ENCODE data around the gene HAPLN3. TPM values are rescaled to one million over a fixed set of nuclear protein-coding genes. Genes with fewer than 3 reads are reported as not detected.
"Not testable (repeated sequence)": the region's sequence is repeated elsewhere in the genome, so short reads cannot be mapped to it uniquely, and the experiment has no call there.

The HAPLN3 gene
- total RNA-seq (10 to 100 TPM; 90.1 to 91.9 TPM), polyA plus RNA-seq (10 to 100 TPM; 19.2 to 35.1 (median 31.1) TPM), total RNA-seq (60.6 to 151 (median 89.3) reads per million in 6 experiments)

- Mint-ChIP-seq H3K4me3 (peak within 1 kb of the TSS; percentile 77 to 97 (median 92)), H3K36me3 (peaks cover 0 to 19% (median 5%) of the 10 kb centered on the region in 3 donors), H3K4me1 (peaks cover 17 to 47% (median 35%) of the 10 kb centered on the region in 4 donors), H3K27me3 (peaks cover 0 to 3% (median 0%) of the 10 kb centered on the region in 5 donors), H3K9me3 (no peaks in the 10 kb centered on the region), H3K27ac (peak within 1 kb of the TSS; percentile 78 to 96 (median 91))
- POLR2A ChIA-PET = interaction anchor here (0.6 to 2.5 kb wide), 8 partner anchors 9 to 277 kb away, joined by 3 to 30 read pairs (median 4); no protein-coding TSS in a partner anchor
- DNase-seq (peak; percentile 18 to 71 (median 42)), ATAC-seq (peak; percentile 40 to 45)
Observed at GRCh38 chr15:88894819-88895767, at the start of gene HAPLN3. Gene HAPLN3, minus strand, starts transcription at chr15:88895544. Its CDS starts 8,246 bp downstream, at chr15:88887298.

GRCh38 chr15:88940110-88940675 is 44.8 kb upstream of the HAPLN3 start:
- Mint-ChIP-seq H3K36me3 (peaks cover 0 to 1% (median 0%) of the 10 kb centered on the region in 3 donors), H3K4me1 (peaks cover 0 to 2% (median 0%) of the 10 kb centered on the region in 4 donors), H3K4me3 (no peak overlapping the region), H3K27ac (no peak overlapping the region), H3K9me3 (peaks cover 0 to under 1% (median 0%) of the 10 kb centered on the region in 9 donors), H3K27me3 (peaks cover 0 to 3% (median 2%) of the 10 kb centered on the region in 5 donors)
- ATAC-seq = no peak
- POLR2A ChIA-PET = no interaction called here
- no peak for DNase-seq

DNA sequence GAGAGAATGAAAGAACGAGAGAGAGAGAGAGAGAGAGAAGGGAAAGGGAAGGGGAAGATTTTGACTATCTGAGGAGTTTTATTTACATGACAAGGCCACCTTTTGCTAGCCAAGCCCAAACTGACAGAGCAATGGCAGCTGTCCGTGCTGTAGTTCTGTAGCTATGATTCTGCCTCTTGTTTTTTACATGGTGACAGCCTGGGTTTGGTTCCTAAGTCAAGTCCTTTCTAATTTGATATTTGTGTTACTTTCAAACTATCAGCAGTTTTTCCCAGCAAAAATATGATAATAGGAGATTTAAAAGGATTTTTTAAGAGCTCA is 44.1 kb upstream of the HAPLN3 start:
- Mint-ChIP-seq H3K27ac (no peak overlapping the region), H3K36me3 (peaks cover 0 to 8% (median under 1%) of the 10 kb centered on the region in 3 donors), H3K4me1 (peaks cover 0 to 2% (median 0%) of the 10 kb centered on the region in 4 donors), H3K27me3 (peaks cover 0 to 4% (median 2%) of the 10 kb centered on the region in 5 donors), H3K9me3 (peaks cover 0 to 7% (median 0%) of the 10 kb centered on the region in 9 donors), H3K4me3 (no peak overlapping the region)
- ATAC-seq (no peak), DNase-seq (no peak)
- POLR2A ChIA-PET = no interaction called here

DNA sequence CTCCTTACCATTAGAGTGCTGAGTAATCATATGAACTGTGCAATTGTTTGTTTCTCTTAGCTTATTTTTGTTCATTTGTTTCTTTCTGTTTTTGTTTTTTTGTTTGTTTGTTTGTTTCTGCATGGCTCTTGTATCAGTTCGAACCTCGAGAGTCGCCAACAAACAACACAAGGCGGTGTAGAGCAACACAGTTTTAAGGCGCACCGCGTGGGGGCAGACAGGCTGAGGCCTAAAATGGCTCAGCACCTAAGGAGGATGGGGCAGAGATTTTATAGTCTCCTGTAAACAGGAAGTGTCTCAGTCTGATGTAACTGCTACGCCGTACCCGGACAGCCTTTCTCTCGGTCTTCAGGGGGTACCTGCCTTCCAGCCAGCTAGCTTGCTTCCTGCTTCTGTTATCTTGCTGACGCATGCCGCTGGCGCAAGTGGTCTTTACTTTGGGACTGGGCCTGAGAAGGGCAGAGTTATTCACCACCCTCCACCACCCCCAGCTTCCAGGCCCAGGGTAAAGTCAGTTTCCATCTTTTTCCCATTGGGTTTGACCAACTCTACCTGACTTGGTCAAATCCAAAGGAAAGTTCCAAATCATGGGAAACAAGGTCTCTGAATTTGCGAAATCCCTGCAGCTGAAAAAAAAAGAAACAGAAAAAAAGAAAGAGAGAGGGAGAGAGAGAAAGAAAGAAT is 43.6 kb upstream of the HAPLN3 start:
- Mint-ChIP-seq H3K4me1 (peaks cover 0 to 2% (median 0%) of the 10 kb centered on the region in 4 donors), H3K27me3 (peaks cover 0 to 4% (median 2%) of the 10 kb centered on the region in 5 donors), H3K27ac (no peak overlapping the region), H3K4me3 (no peak overlapping the region), H3K9me3 (peaks cover 0 to 11% (median 0%) of the 10 kb centered on the region in 9 donors), H3K36me3 (peaks cover 0 to 8% (median 5%) of the 10 kb centered on the region in 3 donors)
- DNase-seq (no peak), ATAC-seq (no peak)
- POLR2A ChIA-PET = interaction anchor here (0.6 kb wide), 1 partner anchor 23 kb away, joined by 4 read pairs; no protein-coding TSS in a partner anchor

DNA sequence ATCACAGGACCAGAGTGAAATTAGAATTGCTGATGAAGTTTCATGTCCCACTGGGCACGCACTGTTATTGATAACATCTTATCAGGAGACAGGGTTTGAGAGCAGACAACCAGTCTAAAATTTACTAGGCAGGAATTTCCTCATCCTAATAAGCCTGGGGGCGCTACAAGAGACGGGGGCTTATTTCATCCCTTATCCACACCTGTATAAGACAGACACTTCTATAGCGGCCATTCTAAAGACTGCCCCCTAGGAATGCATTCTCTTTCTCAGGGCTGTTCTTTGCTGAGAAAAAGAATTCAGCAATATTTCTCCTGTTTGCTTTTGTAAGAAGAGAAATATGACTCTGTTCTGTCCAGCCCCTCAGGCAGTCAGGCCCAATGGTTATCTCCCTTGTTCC is 39.1 kb upstream of the HAPLN3 start:
- H3K4me1 Mint-ChIP-seq, H3K36me3 Mint-ChIP-seq, H3K4me3 Mint-ChIP-seq, DNase-seq, H3K27ac Mint-ChIP-seq, POLR2A ChIA-PET, ATAC-seq: not testable (repeated sequence)
- Mint-ChIP-seq H3K9me3 (peaks cover 0 to 17% (median 2%) of the 10 kb centered on the region in 9 donors), H3K27me3 (peaks cover 0 to 19% (median 6%) of the 10 kb centered on the region in 5 donors)

- Mint-ChIP-seq H3K36me3 (peaks cover 0 to 11% (median 8%) of the 10 kb centered on the region in 3 donors), H3K27ac (no peak overlapping the region), H3K27me3 (peaks cover 0 to 22% (median 6%) of the 10 kb centered on the region in 5 donors), H3K4me1 (peaks cover 0 to 2% (median 0%) of the 10 kb centered on the region in 4 donors), H3K4me3 (no peak overlapping the region), H3K9me3 (peaks cover 0 to 27% (median 2%) of the 10 kb centered on the region in 9 donors)
- ATAC-seq = no peak
- no peak for DNase-seq
- POLR2A ChIA-PET = no interaction called here
Observed at GRCh38 chr15:88932875-88933330, 37.6 kb upstream of the HAPLN3 start.

DNA sequence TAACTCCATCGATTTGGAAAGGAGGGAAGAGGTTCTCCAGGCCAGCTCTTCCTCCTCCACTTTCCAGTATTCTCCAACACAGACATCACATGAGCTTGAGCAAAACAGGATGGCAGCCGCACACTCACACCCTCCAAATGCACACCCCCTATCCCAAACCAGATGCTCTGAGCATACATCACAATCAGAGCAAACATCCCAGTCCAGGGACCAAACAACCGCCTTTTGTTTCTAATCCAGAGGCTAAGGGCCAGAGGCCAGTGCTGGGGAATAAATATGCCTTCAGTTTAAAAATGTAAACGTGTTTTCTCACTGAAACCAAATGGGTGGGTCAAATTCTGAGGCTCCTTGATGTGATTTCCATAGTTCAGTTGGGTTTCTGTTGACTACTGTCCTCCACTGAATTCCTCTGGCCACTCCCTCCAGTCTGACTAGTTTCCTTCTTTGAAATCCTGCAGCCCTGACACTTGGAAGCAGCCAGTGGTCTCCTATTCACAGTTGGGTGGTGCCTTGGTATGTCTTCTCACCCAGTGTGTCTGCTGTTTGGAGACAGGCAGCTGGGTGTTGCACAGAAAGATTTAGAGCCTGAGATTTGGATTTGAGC is 37.0 kb upstream of the HAPLN3 start:
- H3K9me3 Mint-ChIP-seq = peaks cover 0 to 28% (median 2%) of the 10 kb centered on the region in 9 donors
- H3K27me3 Mint-ChIP-seq = peaks cover 0 to 22% (median 6%) of the 10 kb centered on the region in 5 donors
- H3K27ac Mint-ChIP-seq = no peak overlapping the region
- POLR2A ChIA-PET = no interaction called here
- peaks cover 0 to 11% (median 8%) of the 10 kb centered on the region in 3 donors for H3K36me3 Mint-ChIP-seq
- no peak for DNase-seq
- H3K4me3 Mint-ChIP-seq = no peak overlapping the region
- H3K4me1 Mint-ChIP-seq = peaks cover 0 to 2% (median 0%) of the 10 kb centered on the region in 4 donors
- no peak for ATAC-seq

GRCh38 chr15:88930579-88930978 is 35.2 kb upstream of the HAPLN3 start:
- Mint-ChIP-seq H3K9me3 (peaks cover 0 to 28% (median 2%) of the 10 kb centered on the region in 9 donors), H3K4me3 (no peak overlapping the region), H3K36me3 (peaks cover 0 to 11% (median 8%) of the 10 kb centered on the region in 3 donors), H3K27me3 (peaks cover 0 to 20% (median 6%) of the 10 kb centered on the region in 5 donors), H3K27ac (no peak overlapping the region), H3K4me1 (peaks cover 0 to 2% (median 0%) of the 10 kb centered on the region in 4 donors)
- ATAC-seq = no peak
- POLR2A ChIA-PET = no interaction called here
- DNase-seq = no peak

DNA sequence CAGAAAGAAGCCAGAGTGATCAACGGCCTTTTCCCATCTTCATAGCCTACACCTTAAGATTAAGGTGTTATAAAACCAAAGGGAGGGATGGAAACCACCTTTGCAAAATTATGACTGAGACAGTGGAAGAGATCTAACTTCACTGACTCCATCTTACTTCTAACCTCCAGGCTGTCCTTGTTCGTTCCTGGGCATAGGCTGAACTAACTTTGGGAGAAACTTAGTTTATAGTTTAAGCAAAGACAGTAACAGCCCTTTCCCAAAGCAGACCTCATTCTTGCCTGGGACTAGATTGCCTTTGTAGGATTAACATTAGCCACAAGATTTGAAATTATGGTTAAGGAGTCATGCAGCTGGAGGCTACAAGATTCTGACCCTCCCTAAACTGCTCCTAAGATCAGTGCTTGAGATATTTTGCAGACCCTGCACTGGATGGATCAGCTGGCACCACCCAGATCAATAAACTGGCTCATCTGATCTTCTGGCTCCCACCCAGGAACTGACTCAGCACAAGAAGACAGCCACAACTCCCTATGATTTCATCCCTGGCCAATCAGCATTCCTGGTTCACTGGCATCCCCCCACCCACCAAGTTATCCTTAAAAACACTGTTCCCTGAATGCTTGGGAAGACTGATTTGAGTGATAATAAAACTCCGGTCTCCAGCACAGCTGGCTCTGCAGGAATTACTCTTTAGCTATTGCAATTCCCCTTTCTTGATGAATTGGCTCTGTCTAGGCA is 34.2 kb upstream of the HAPLN3 start:
- H3K4me1 Mint-ChIP-seq, DNase-seq, ATAC-seq, H3K4me3 Mint-ChIP-seq, POLR2A ChIA-PET, H3K27ac Mint-ChIP-seq: not testable (repeated sequence)
- Mint-ChIP-seq H3K27me3 (peaks cover 0 to 18% (median 6%) of the 10 kb centered on the region in 5 donors), H3K9me3 (peaks cover 0 to 24% (median 2%) of the 10 kb centered on the region in 9 donors), H3K36me3 (peaks cover 0 to 11% (median 0%) of the 10 kb centered on the region in 3 donors)

DNA sequence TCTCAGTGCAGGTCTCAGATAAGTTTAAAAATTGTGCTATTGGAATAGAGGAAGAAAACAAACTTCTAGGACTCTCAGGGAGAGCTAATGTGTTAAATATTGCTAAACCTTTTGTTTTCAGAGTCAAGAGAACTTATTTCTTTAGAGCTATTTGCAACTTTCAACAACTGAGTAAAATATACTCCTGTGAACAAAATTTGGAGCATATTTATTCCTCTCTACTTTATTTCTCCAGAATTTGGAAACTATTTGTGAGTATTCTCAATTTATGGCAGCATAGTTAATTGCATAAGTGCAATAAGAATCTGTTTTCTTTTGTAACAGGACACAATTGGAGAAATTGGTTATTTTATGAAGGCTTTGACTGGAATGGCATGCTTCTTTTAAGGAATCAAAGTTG is 32.8 kb upstream of the HAPLN3 start:
- H3K4me3 Mint-ChIP-seq, H3K27ac Mint-ChIP-seq, POLR2A ChIA-PET, ATAC-seq, DNase-seq, H3K4me1 Mint-ChIP-seq, H3K36me3 Mint-ChIP-seq: not testable (repeated sequence)
- peaks cover 0 to 14% (median 0%) of the 10 kb centered on the region in 9 donors for H3K9me3 Mint-ChIP-seq
- H3K27me3 Mint-ChIP-seq = peaks cover 0 to 20% (median 6%) of the 10 kb centered on the region in 5 donors

GRCh38 chr15:88925648-88926047 is 30.3 kb upstream of the HAPLN3 start:
- POLR2A ChIA-PET, H3K4me1 Mint-ChIP-seq, H3K27ac Mint-ChIP-seq, H3K36me3 Mint-ChIP-seq, H3K4me3 Mint-ChIP-seq, DNase-seq, ATAC-seq: not testable (repeated sequence)
- peaks cover 0 to 12% (median 0%) of the 10 kb centered on the region in 5 donors for H3K27me3 Mint-ChIP-seq
- peaks cover 0 to 14% (median 0%) of the 10 kb centered on the region in 9 donors for H3K9me3 Mint-ChIP-seq

All from naive thymus-derived CD8-positive, alpha-beta T cell (primary cell).